NCI-H774 (cell line): ENCODE data around the gene SPHK2.
"Not testable (repeated sequence)": the region's sequence is repeated elsewhere in the genome, so short reads cannot be mapped to it uniquely, and the experiment has no call there.

Experiments
- DNase-seq: peaks from one replicate; lab custom pipeline; 2025; lab: John Stamatoyannopoulos, UW

SPHK2 gene

DNA sequence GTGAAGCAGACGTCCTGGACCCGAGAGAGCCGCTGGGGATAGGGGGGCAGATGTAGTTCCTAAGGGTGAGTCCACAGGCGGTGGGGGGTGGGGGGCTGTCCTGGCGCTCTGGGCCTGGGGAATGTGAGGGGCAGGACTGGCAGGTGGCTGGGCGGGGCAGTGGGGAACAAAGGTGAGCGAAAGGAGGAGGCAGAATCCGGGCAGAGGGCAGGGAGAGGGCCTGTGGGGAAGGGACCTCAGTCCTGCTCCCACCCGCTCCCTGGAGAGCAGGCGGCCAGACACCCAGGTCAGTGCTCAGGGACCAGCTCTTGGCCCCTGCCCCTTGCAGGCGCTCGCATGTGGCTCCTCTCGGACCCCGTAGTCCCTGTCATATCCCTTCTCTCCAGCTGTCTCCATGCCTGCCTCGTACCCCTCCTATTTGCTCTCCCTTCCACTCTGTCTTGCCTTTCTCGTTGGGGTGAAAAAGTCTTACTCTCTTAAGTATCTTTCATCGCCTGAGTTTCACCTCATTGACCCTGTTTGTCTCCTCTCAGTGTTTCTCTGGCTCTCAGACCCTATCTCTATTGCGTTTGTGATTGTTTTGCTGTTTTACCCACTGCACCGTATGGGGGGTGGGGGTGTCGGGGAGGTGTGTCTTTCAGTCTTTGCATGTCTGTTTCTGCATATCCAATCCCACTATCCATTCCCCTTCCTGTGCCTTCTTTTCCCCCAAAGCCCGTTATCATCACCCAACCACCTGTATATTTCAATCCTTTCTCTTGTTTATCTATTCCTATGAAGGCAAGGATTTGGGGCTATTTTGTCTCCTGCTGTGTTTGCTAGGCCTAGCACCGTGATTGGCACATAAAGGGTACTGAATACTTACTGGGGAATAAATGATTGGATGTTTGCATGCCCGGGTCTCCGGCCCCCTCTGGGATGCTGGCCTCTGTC is 5.8 kb downstream of the SPHK2 start:
- DNase-seq = no peak

DNA sequence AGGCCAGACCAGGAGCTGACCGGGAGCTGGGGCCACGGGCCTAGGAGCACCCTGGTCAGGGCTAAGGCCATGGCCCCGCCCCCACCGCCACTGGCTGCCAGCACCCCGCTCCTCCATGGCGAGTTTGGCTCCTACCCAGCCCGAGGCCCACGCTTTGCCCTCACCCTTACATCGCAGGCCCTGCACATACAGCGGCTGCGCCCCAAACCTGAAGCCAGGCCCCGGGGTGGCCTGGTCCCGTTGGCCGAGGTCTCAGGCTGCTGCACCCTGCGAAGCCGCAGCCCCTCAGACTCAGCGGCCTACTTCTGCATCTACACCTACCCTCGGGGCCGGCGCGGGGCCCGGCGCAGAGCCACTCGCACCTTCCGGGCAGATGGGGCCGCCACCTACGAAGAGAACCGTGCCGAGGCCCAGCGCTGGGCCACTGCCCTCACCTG is 6.6 kb downstream of the SPHK2 start:
- DNase-seq = no peak

DNA sequence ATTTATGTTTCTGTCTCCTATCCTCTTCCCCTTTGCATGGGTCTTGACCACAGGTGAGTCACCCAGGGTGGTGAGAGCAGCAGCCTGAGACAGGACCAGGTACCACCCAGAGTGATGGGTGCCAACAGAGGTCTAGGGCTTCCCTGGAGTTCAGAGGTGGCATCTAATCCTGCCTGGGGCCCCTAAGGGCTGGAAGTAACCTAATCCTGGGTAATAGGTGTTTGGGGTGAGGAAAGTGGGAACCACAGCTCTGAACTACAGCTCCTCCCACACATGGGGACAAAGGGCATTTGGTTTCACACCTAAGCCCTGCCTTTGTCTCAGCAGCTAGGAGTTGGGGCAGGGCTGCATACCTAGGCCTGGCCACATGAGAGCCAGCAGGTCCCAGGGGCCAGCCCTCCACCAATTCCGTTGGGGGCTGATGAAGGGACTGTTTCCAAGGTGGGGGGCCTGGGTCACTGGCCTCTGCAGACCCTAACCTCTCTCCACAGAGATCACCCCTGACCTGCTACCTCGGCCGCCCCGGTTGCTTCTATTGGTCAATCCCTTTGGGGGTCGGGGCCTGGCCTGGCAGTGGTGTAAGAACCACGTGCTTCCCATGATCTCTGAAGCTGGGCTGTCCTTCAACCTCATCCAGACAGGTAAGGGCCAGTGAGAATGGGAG is 8.0 kb downstream of the SPHK2 start:
- DNase-seq = no peak

DNA sequence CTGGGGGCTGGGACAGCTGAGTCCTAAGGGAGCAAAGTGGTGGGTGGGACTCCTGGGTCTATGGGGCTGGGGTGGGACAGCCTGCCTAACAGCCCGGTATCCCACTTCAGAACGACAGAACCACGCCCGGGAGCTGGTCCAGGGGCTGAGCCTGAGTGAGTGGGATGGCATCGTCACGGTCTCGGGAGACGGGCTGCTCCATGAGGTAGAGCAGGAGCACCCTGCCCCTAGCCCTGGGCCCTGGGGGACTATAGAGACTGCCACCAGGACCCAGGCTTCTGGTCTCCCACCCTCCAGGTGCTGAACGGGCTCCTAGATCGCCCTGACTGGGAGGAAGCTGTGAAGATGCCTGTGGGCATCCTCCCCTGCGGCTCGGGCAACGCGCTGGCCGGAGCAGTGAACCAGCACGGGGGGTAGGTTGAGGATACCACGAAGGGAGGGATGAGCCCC is 8.6 kb downstream of the SPHK2 start:
- DNase-seq = no peak

DNA sequence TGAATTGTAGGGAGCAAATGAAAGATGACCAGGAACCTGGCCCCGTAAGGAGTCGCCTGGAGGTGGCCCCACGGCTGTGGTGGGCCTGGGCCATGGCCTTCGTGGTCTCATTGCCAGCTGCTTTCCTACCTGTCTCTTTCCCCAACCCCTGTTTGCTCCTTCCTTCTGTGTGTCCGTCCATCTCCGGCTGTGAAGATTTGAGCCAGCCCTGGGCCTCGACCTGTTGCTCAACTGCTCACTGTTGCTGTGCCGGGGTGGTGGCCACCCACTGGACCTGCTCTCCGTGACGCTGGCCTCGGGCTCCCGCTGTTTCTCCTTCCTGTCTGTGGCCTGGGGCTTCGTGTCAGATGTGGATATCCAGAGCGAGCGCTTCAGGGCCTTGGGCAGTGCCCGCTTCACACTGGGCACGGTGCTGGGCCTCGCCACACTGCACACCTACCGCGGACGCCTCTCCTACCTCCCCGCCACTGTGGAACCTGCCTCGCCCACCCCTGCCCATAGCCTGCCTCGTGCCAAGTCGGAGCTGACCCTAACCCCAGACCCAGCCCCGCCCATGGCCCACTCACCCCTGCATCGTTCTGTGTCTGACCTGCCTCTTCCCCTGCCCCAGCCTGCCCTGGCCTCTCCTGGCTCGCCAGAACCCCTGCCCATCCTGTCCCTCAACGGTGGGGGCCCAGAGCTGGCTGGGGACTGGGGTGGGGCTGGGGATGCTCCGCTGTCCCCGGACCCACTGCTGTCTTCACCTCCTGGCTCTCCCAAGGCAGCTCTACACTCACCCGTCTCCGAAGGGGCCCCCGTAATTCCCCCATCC is 9.4 kb downstream of the SPHK2 start:
- no peak for DNase-seq

DNA sequence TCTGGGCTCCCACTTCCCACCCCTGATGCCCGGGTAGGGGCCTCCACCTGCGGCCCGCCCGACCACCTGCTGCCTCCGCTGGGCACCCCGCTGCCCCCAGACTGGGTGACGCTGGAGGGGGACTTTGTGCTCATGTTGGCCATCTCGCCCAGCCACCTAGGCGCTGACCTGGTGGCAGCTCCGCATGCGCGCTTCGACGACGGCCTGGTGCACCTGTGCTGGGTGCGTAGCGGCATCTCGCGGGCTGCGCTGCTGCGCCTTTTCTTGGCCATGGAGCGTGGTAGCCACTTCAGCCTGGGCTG is 9.9 kb downstream of the SPHK2 start:
- no peak for DNase-seq

DNA sequence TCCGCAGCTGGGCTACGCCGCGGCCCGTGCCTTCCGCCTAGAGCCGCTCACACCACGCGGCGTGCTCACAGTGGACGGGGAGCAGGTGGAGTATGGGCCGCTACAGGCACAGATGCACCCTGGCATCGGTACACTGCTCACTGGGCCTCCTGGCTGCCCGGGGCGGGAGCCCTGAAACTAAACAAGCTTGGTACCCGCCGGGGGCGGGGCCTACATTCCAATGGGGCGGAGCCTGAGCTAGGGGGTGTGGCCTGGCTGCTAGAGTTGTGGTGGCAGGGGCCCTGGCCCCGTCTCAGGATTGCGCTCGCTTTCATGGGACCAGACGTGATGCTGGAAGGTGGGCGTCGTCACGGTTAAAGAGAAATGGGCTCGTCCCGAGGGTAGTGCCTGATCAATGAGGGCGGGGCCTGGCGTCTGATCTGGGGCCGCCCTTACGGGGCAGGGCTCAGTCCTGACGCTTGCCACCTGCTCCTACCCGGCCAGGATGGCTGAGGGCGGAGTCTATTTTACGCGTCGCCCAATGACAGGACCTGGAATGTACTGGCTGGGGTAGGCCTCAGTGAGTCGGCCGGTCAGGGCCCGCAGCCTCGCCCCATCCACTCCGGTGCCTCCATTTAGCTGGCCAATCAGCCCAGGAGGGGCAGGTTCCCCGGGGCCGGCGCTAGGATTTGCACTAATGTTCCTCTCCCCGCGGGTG is 10.4 kb downstream of the SPHK2 start:
- DNase-seq = no peak

DNA sequence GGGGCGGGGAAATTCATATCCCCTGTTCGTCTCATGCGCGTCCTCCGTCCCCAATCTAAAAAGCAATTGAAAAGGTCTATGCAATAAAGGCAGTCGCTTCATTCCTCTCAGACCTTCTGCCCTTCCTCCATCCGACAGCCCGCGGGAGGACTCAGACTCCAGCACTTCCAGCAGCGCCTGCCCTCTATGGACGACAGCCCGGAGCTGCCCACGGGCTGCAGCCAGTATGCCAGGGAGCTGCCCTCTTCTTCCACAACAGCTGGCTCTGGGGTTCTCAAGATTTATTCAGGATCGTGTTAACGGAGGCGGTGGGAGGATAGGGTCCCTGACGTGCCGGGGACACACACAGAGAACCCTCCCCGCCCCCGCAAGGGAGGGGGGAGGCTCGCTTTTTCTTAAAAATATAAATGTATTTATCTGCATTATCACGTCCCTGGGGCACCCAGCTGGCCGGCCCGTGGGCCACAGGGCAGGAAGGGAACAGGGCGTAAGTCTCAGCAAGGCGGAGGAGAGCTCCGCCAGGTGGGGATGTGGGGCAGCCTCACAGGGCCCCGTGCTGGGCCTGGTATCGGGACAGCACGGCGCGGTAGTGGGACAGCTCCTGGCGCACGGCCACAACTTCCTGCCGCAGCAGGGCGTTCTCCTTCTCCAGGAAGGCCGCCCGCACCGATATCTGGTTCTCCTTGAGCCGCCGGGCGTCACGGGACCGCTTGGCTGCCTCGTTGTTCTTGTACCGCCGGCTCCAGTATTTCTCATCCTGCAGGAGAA is 11.2 kb downstream of the SPHK2 start:
- DNase-seq = no peak

DNA sequence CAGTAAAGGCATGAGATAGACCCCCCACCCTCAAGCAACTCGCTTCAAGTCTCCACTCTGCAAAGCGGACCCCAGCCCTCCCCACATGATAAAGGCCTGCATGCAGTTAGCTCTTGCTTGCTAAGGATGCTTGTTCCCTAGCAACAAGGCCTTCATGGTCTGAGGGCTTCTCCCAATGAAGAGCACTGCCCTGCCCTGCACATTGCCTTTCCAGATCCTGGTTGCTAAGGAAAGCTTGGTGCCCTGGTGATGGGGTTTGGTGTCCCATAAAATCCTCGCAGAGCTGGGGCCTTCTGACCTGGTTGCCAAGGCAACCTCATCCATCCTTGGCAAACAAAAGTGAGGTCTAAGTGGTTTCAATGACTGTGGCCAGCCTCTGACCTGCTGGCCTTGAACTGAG is 11.9 kb downstream of the SPHK2 start:
- DNase-seq = no peak

DNA sequence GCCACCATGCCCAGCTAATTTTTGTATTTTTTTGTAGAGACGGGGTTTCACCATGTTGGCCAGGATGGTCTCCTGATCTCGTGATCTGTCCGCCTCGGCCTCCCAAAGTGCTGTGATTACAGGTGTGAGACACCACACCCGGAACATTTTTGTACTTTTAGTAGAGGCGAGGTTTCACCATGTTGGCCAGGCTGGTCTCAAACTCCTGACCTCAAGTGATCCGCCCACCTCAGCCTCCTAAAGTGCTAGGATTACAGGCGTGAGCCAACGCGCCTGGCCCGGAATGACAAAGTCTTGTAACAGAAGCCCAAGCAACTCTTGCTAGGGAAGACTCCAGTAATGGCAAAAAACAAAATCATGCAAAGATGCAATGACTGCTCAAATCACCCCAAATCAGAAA is 13.0 kb downstream of the SPHK2 start:
- not testable (repeated sequence) for DNase-seq

DNA sequence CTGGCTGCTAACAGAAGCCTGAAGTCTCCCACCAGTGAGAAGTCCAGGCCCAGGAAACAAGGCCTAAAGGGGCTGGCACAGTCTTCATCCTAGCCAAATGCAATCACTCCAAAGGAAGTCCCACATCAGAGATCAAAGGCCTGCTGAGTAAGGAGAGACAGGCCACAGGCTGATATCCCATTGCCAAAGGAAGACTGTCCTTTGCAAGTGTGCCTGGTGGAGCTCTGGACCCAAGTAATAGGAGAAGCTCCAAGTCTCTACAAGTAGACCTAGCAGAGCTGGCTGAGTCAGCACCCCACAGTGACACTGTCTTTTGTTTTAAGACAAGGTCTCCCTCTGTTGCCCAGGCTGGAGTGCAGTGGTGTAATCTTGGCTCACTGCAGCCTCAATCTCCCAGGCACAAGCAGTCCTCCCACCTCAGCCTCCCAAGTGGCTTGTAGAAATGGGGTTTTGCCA is 13.4 kb downstream of the SPHK2 start:
- DNase-seq = no peak

DNA sequence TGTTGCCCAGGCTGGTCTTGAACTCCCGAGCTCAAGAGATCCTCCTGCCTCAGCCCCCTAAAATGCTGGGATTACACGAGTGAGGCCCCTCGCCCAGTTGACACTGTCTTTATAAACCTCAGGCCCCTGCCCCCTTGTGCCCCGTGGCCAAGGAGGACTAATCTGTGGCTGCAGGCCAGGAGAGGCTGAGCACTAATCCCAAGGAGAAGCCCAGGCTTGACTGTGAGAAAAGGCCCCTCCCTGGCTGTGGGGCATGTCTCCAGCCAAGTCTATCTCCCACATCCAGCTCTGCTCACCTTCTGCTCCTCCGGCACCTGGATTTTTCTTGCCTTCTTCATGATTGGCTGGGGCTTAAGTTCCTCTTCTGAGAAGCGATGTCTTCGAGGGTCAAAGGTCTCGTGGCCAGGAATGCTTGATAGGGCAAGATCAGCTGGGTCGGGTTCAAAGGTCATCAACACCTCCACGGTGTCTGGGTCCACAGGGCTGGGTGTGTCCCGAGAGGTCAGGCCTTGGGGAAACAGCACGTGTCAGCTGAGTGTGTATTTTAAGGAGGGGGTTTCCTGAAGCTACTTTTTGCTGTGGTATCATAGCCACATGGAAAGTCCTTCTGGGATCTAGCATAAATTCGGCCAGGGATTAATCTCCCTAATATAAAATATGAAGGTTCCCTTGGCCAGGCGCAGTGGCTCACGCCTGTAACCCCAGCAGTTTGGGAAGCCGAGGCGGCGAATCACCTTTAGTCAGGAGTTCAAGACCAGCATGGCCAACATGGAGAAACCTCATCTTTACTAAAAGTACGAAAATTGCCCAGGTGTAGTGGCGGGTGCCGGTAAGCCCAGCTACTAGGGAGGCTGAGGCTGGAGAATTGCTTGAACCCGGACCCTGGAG is 14.1 kb downstream of the SPHK2 start:
- no peak for DNase-seq

DNA sequence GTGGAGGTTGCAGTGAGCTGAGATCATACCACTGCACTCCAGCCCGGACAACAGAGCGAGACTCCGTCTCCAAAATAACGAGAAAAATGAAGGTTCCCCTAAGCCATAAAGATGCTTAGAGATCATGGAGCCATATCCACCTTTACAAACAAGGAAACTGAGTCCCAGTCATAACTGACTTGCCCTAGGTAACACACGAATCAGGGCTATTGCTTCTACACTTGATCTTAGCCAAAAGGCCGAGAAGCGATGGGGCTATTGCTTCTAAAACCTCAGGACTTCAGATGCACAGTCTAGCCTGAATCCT is 14.7 kb downstream of the SPHK2 start:
- DNase-seq = no peak

DNA sequence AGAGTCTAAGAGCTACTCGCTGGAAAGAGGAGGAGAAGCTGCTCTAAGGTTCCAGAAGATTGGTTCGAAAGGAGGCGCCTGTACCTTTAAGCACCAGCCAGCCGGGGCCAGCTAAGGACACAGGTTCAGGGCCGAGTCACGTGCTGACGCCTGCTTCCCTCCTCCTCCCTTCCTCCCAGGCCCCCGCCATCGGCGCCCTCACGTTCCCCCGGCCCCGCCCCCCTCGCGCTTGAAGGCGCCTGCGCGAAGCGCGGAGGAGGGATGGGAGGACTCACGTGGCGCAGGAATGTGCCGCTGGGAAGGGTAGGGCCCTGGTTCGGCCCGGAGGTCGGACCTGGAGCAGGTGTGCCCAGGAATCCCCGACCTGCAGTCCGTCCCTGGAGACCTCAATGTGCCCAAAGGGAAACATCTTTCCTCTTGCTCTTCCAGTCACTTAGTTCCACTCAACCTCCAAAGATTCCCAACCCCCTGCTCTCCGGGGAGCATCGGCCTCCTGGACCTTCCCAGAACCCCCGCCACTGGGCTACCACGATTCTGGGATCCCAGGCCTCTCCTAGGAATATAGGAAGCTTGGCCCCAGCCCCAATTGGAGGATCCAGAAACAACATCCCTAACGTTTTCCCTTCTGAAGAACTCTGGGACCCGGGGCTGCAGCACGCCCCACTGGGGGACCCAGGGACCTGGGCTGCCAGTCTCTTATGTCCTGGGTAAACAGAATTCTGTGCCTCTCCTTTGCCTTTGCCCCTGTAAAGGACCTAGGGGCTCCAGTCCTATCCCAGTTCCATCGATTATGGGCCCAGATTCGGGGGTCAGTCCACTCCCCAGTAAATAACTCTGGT is 15.3 kb downstream of the SPHK2 start:
- DNase-seq = peak; percentile 97

DNA sequence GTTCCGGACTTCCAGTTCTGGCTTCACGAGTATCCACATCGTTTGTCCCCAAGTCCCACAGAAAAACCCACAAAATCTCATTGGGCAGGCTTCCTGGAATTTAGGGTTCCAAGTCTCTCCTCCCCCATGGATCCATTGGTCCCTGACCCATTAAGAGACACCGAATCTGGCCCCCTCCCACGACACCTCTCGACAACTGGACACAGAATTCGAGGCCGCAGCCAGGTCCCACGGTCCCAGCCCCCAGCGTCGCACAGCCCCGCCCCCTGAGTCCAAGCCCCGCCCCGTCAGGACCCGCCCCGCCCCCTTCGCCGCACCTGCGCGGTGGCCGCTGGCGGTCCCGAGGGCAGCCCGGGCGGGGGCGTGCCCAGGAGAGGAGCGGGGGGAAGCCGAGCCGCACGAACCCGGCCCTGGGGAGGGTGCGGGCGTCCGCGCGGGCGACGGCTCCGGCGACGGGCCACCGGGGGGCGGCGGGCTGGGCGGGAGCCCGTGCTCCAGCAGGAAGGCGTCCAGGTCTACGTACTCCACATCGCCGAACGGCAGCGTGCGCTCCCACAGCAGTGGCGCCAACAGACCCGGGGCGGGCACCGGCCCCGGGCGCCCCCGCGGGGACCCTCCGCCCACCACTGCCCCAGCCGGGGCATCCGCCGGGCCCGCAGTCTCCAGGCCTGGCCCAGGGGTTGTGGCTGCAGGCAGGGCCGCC is 16.1 kb downstream of the SPHK2 start:
- DNase-seq = peak; percentile 65

DNA sequence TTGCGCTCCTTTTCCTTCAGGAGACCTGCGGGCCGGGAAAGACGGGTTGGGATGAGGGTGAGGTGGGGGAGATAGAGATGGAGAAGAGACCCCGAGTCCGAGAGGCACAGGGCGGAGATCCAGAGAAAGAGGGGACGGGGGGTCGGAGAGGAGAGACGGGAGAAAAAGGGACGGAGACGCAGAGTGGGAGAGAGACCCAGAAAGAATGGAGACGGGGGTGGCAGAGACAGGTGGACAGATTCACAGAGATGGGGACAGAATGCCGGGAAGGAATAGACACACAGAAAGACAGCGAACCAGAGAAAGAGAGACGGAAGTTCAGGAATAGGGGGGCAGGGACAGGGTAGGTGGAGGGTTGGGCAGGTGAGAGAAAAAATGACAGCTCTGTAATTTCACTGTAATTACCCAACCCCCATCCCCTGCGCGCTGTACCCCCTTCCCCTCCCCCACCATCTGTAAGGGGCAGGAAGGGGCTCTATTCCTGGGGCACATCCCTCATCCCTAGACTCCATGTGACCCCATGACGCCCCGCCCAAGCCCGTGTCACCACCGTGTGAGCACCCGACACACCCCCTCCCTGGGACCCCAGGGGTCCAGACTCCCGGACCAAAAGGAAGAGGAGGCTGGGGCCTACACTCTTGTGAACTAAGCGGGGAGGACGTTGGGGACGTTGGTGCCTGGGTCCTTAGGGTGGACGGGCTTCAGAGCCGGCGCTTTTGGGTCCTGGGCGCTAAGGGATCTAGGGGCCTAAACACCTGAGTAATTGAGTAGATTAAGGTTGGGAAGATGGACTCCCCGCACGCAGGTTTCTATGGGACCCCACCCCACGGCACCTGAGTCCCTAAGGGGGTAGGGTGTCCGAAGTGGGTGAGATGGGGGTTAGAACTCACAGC is 16.9 kb downstream of the SPHK2 start:
- no peak for DNase-seq

DNA sequence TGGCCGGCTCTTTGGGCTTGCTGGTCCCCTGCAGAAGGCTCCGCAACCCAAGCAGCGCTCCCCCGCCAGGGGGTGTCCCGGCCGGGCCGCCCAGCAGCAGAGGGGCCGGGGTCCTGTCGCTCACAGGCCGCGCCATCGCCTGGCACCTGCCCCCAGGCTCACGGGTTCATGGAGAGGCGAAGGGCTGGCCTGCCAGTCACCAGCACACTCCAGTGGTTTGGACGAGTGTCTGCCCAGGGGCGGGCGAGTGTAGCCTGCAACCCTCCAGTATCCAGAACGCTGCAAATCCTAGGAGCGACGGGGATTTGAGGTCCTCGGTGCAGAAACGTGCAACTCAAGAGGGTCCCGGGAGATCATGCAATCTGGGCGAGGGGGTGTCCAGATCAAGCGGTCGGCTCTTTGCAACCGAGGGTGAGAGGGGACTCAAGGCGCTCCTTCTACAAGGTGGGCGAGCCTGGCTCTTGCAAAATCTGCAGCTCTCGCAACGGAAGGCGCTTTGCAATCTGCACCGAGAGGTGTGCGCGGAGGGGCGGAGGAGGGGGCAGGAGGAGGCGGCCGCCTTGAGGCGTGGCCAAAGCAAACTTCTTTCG is 17.6 kb downstream of the SPHK2 start, which contains the start of gene DBP:
Gene DBP, minus strand, starts transcription at position 521 of the 590 bp plus-strand sequence. Its CDS starts 385 bp downstream, at position 136.
- no peak for DNase-seq
